GM18907 (cell line): ENCODE data around the gene TMEM72.

Experiments
- ATAC-seq: cut with Tn5 transposase; IDR thresholded peaks from one replicate; pipeline ENCODE4 v1.9.1; 2021; ENCODE audit warnings: mild to moderate bottlenecking, moderate library complexity; ENCODE audit not compliant: unreplicated experiment

The TMEM72 gene

GRCh38 chr10:44889834-44890233 is 21.3 kb upstream of the TMEM72 start:
- no peak for ATAC-seq

GRCh38 chr10:44890696-44891563 is 20.2 kb upstream of the TMEM72 start:
- ATAC-seq = no peak

DNA sequence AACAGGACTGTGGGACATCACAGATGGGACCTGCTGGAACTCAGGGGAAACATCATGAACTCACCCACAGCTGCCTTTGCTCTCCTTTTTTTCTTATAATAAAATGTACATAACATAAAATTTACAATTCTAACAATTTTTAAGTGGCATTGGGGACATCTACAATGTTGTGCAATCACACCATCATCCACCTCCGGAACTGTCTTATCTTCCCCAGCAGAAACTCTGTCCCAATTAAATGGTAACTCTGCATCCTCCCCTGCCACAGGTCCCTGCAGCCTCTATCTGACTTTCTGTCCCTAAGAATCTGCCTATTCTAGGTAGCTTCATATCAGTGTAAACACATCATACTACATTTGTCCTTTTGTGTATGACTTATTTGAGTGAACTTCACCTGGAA is 19.4 kb upstream of the TMEM72 start:
- ATAC-seq = no peak

DNA sequence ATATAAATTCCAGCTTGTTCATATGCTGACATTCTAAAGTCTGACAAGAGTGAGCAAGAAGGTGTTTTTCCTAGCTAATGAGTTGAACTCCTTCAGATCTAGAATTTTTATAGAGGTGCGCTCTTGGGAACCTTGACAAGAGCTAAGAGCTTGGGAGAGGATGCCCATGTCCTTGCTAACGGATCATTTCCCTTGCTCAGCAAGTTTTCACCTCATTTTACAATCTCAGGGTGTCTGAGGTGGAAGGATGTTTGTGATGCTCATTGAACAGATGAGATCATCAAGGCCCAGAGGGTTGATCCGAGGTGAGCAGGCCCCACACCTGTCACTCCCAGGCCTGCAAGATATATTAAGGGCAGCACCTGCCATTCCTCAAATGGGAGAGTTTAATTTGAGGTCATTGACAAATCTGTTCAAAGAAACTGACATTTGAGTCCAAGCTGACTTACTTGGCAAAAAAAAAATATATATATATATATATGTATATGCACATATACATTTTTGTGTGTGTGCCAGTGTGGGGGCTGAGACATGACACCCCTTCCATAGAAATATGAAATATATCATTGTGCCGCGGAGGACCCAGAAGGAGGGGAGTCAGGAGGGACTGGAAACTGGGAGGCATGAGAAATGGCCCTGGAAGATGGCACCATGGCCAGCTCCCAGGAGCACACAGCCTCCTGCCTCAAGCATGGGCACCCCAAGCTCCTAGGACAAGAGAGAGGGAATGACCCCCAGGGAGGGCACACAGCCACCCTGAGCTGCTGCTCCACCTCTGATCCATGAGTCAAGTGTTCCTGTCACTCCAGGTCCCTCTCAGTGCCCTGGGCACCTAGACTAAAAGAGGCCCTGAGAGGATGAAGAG is 17.3 kb upstream of the TMEM72 start:
- no peak for ATAC-seq

- no peak for ATAC-seq
Observed at GRCh38 chr10:44894691-44895090, 16.4 kb upstream of the TMEM72 start.

DNA sequence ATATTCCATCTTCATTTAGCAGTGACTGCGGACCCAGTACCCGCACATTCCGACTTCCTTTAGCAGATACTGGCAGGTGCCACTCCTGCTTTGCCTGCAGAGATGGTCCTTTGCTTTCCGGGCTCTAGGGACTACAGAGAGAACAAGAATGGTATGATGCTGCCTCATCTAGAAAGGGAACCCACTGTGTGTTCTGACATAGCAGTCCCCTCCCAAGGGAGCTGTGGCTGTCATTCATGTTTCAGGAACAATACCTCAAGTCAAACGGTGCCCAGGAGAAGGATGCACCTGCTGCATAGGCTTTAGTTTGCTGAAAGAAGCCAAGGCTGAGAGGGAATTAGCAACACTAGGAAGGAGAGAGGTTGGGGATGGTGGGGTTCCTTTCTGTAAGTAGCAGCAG is 15.9 kb upstream of the TMEM72 start:
- peak; percentile 57 for ATAC-seq

- ATAC-seq = no peak
Observed at GRCh38 chr10:44897049-44897448, 14.1 kb upstream of the TMEM72 start.

GRCh38 chr10:44898665-44899064 is 12.5 kb upstream of the TMEM72 start:
- ATAC-seq = no peak

- no peak for ATAC-seq
Observed at GRCh38 chr10:44899450-44900080, 11.6 kb upstream of the TMEM72 start.

- ATAC-seq = no peak
Observed at GRCh38 chr10:44902941-44903545, 8.1 kb upstream of the TMEM72 start.

GRCh38 chr10:44906486-44906885 is 4.7 kb upstream of the TMEM72 start:
- no peak for ATAC-seq

DNA sequence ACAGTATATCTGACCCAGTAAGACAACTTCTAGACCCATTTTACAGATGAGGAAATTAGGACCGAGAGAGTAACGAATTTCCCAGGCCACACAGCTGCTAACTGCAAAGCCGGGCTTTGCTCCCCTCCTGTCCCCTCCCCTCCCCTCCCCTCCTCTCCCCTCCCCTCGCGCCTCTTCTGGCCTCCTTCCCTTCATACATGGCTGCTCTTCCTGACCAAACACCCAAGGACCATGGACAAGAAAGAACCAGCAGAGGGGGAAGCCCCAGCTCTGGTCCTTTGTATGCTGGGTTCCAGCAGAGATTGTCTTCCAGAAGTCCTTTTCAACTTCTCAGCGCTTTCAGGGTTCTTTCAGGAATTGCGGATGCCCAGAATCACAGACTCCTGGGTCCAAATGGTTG is 3.6 kb upstream of the TMEM72 start:
- ATAC-seq = no peak

DNA sequence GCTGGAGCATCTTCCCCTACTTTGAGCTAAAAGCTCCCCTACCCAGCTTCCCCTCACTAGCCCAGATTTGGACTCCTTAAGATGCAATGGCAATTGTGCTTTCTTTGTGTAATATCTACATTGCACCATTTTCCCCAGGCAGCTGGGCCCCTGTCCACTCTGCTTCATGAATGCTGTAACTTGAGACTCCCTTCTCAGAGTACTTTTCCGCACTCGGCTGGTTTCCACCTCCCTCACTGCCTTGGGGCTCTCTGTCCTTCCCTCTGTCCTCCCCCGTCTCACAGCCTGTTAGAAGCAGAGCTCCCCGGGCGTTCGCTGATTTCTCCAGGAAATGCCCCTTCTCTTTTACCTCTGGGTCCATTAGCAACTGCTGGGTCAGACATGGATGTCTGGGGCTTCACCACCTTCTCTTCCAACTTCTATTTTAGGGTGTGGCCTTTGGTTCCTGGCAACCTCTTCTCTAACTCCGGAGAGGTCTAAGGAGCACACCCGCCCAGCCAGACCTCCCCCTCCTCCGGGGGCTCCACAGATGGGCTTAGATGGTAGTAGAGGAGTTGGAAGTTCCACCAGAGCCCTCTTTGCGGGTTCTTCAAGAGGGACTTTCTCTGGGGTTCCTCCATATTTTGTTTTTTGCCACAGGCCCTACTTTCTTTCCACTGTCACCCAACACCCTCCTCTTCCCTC is 2.9 kb upstream of the TMEM72 start:
- no peak for ATAC-seq

GRCh38 chr10:44908936-44909630 is 2.1 kb upstream of the TMEM72 start:
- ATAC-seq = no peak

DNA sequence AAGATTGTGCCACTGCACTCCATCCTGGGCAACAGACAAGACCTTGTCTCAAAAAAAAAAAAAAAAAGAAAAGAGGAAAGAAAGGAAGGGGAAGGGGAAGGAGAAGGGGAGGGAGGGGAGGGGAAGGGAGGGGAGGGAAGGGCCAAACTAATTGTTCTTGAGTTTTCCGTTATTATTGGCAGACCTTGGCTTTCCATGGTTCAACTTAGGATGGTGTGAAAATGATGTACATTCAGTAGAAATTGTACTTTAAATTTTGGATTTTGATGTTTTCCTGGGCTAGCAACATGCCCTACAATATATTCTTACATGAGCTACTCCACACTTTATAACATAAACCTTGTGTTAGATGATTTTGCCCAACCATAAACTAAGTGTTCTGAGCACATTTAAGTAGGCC is 1.2 kb upstream of the TMEM72 start:
- no peak for ATAC-seq

DNA sequence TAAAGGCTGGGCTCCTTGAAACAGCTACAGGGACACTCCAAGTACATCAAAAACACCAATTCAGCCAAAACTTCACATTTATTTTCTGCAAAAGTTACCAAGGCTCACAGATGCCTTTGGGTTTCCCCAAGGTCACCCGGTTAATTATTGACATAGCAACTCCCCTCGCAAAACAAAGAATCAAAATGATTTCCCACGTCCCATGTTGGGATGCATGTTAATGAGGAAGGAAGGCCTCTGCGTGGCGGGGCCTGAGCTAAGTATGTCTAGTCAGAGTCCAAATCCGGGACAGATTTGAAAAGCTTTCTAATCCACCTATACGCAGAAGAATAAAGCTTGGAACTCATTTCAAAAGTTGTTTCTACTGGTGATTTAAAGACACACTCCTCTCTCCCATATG is 535 bp upstream of the TMEM72 start:
- ATAC-seq = no peak

- no peak for ATAC-seq
Observed at GRCh38 chr10:44911951-44912350, 814 bp downstream of the TMEM72 start.

DNA sequence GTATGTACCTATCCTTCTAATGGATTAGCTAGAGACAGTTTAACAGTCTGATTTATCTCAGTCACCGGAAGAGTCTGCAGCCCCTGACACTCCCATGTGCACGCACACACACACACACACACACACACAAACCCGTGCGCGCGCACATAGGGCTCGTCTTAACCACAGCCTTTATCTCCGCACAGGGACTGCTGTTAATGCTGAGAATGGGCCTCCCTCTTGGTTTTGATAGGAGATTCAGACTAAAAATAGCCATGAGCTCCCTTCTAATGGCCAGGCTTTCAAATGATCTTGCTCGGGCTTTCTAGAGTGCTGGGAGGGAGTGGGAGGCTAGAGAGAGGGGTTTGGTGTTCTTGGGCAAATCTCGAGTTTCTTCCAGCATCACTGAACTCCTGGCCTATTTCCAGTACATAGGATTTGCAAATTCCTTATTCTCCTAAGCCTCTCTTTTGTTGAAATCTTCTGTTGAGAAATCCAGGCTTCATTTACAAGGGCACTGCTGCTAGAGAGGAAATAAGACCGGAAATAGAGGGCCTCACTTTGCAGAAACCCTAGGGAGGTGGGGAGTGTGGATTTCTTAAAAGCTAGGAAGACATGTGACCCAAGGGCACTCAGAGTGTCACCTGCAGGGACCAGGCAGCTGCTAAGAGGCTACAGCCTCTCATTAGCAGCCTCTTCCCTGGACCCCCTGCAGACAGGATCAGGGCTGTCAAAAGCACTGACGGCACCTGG is 2.4 kb downstream of the TMEM72 start:
- no peak for ATAC-seq

DNA sequence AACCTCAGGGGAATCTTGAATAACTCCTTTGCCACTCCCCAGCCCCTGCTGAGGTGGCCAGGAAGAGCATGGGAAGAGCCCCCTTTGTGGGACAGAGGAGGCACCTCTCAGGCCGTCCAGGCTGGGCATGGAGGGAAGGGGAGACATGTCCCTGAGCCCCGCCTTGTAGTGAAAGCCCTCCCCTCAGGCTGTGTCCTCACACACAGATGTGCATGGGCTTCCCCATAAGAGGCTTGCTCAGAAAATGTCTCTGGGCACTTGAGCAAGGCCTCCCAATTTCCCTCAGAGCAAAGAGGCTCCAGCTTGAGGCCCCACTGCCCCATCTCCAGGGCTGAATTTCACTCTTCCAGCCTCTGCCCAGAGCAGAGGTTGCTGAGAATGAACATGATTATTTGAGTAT is 3.8 kb downstream of the TMEM72 start:
- ATAC-seq = no peak
